ENCODE measurements around the gene TINCR. TPM values are rescaled to one million over a fixed set of nuclear protein-coding genes. Genes with fewer than 3 reads are reported as not detected.
"Not testable (repeated sequence)": the region's sequence is repeated elsewhere in the genome, so short reads cannot be mapped to it uniquely, and the experiment has no call there.

The TINCR gene
- total RNA-seq, 1 experiment from 2014 or later: not detected

DNA sequence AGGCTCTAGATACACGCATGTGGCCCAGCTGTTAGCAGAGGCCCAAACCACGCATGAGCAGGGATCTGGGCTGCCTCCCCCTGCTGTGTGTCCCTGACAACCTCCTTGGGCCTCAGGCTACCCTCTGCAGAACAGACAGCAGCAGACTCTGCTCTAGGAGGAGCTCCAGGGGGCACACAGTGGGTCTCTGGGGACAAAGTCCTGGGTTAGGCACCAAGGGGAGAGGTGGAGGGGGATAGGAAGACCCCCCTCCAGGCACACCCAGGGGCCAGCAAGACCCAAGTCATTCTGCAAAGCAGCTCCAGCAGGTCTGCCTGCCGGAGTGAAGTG is 8.0 kb downstream of the TINCR start:
- DNase-seq (ENCODE audit: low read depth): no peak

DNA sequence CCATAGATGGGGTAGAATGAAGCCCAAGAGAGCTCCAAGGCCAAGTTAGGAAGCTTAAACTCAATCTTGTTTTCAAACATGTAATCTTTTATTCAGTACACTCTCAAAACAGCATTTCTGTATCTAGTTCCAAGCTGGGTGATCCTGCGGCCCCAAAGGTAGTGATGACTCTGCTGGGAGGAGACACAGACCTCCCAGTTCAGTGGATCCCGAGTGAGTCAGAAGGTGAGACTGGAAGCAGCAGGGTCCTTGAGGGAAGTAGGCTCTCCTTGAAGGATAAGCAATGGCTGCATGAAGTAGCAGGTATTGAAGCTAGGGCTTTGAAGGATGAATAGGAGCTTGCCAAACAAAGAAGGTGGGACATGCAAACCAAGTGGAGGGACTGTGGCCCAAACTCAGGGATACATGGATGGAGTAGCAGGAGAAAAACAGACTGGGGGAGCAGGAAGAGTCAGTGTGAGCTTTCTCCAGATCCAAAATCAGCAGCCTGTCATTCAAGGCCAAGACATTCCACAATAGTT is 9.6 kb downstream of the TINCR start:
- no peak for DNase-seq (ENCODE audit: low read depth)

DNA sequence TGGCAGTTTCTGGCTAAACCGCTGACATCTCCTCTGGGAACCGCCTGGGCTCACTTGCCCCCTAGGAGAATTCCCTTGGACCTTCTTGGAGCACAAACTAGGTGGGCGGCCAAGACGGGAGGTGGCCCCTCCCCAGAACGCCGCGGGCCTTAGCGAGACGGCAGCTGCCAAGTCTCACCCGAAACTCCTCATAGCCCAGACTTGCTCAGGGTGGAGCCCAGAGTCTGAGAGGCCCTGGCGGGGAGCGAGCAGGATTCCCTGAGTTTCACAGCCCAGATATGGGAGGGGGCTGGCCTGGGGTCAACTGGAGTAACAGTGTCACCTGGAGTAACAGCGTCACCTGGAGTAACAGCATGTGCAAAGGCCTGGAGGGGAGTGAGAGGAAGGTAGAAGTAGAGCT is 10.1 kb downstream of the TINCR start:
- DNase-seq (ENCODE audit: low read depth): no peak

DNA sequence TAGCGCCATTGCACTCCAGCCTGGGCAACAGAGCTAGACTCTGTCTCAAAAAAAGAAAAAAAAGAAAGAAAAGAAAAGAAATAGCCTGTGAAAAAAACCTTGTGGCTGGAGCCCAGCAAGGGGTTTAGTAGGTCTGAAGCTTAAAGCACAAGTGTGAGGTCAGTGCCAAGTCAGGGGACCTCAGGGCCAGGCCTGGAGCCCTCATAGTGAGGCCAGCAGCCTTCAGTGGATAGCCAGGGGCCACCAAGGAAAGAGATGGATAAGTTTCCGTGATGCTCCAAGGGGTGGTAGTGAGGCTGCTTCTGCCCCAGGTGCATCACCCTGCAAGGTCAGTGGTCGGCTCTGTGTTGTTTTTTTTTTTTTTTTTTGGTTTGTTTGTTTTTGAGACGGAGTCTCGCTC is 12.9 kb downstream of the TINCR start:
- no peak for DNase-seq (ENCODE audit: low read depth)

DNA sequence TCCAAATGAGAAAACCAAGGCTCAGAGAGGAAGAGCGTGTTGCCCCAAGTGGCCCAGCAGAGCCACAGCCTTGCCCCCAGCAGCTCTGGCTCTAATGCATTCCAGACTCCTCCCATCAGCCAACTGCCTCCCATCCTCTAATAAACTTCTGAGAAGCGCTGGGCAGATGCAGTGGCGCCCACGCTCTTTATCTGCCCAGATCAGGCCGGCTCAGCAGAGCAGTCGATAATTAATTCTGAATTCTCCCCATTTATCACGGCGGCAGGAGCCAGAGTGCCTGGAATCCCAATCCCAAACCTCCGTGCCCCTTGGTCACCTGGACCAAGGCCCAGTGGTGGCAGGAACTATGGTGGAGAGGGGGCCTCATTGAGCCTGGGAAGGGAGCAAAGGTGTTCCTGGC is 13.9 kb downstream of the TINCR start:
- DNase-seq (ENCODE audit: low read depth): no peak

DNA sequence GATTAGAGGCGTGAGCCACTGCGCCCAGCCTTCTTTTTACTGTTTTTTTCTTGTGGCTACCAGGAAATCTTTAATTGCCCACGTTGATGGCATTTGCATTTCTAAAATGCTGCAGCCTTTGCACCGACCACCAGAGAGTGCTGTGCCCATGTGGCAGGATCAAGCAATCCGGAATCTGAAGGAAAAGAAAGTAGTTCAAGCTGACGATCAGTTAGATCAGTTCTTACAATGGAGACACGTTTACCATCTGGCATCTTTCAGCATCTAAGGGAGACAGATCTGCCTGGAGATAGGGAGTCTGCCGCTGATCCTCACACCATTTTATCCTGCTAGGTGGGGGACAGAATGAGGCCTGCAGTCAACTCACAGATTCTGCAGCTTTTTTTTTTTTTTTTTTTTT is 19.9 kb downstream of the TINCR start:
- peak; percentile 10 for DNase-seq (ENCODE audit: low read depth)

GRCh38 chr19:5545984-5546383 is 21.8 kb downstream of the TINCR start:
- DNase-seq (ENCODE audit: low read depth): no peak

GRCh38 chr19:5545051-5545450 is 22.7 kb downstream of the TINCR start:
- no peak for DNase-seq (ENCODE audit: low read depth)

GRCh38 chr19:5542665-5543064 is 25.1 kb downstream of the TINCR start:
- DNase-seq (ENCODE audit: low read depth): no peak

DNA sequence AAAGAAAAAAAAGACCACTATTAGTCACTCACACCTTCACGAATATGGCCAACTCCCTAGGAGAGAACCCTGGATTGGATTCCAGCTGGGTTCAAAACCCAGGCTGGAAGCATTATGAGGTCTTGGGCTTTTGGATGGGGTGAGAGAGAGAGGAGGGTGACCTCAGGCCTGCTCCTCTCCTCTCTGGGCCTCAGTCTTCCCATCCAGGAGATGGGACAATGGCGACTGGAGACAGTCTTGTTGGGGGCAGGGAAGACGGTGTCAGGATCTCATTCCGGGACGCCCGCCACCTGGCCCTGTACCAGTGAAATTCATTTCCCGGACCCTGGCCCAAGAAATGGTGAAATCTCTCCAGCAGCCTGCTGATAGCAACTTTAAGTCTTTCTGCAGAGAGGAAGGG is 26.3 kb downstream of the TINCR start:
- no peak for DNase-seq (ENCODE audit: low read depth)

DNA sequence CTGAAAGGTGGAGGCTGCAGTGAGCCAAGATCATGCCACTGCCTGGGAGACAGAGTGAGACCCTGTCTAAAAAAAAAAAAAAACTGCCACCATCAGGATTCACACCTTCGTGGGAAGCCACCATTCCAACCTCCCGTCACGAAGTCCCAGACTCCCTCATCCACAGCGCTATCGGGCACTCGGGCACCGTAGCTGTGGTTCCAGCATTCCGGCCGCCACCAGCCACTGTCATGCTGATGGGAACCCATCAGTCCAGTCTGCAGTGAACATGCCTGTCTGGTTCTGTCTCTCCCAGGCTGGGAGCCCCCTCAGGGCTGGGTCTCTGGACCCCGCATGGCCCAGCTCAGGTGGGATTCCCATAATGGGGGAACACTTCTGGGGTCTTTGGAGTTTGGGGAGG is 27.5 kb downstream of the TINCR start:
- no peak for DNase-seq (ENCODE audit: low read depth)

DNA sequence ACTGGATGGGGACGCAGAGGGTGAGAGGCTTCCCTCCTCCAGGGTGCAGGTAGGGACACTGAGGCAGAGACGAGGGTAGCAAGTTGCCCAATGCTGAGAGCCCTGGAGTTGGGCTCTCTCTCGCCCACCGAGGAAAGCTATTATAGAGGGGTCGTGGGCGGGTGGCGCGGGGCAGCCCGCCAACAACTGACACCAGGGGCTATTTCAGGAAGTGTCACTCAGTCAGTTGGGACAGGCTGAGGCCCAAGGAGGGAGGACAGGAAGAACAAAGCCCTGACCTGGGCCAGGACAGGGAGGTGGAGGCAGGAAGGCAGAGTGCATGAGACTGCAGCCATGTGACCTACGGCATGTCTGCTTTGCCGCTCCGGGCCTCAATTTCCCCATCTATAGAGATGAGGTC is 29.9 kb downstream of the TINCR start:
- no peak for DNase-seq (ENCODE audit: low read depth)

DNA sequence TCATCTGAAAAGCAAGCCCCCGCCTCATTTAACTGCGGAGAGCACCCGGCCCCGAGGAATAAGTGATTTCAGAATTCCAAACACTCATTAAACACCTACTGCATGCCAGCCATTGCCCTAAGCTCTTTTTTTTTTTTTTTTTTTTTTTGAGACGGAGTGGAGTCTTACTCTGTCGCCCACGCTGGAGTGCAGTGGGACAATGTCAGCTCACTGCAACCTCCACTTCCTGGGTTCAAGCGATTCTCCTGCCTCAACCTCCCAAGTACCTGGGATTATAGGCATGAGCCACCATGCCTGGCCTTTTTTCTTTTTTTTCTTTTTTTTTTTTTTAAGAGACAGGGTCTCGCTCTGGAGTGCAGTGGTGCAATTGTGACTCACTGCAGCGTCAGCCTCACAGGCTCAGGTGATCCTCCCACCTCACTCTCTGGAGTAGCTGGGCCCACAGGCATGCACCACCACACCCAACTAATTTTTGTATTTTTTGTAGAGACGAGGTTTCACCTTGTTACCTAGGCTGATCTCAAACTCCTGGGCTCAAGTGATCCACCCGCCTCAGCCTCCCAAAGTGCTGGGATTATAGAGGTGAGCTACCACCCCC is 30.7 kb downstream of the TINCR start:
- not testable (repeated sequence) for DNase-seq (ENCODE audit: low read depth)

GRCh38 chr19:5536337-5536894 is 31.3 kb downstream of the TINCR start:
- peak; percentile 18 for DNase-seq (ENCODE audit: low read depth)

GRCh38 chr19:5534787-5535586 is 32.8 kb downstream of the TINCR start:
- DNase-seq (ENCODE audit: low read depth): no peak

DNA sequence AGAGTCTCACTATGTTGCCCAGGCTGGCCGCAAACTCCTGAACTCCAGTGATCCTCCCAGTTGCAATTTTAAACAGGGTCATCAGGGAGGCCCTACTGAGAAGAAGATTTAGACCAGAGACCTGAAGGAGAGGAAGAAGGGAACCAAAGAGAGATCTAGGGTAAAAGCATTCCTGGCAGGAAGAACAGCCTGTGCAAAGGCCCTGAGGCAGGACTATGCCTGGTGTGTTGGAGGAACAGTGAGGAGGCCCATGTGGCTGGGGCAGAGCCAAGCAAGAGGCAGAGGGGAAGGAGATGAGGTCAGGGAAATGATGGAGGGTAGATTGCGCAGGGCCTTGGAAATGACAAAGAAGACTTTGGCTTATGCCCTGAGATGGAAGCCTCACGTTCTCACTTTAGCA is 34.5 kb downstream of the TINCR start:
- no peak for DNase-seq (ENCODE audit: low read depth)

DNA sequence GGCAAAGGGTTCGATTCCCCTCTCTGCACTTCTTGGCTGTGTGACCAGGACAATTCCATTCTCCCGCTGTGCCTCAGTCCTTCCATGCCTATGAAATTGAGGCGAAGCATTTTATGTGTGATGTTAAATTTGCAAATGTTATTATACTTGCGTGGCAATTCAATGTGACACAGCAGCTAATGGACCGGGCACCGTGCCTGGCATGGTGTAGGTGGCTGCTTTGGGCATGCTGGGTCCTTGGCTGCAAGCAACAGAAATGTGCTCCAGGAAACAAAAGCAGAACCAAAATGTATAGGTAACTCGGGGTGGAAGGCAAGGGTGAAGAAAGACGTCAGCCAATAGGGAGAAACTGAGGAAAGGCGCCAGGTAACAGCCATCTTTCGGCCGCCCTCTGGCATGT is 37.1 kb downstream of the TINCR start:
- DNase-seq (ENCODE audit: low read depth): no peak

GRCh38 chr19:5526691-5527090 is 41.1 kb downstream of the TINCR start:
- no peak for DNase-seq (ENCODE audit: low read depth)

DNA sequence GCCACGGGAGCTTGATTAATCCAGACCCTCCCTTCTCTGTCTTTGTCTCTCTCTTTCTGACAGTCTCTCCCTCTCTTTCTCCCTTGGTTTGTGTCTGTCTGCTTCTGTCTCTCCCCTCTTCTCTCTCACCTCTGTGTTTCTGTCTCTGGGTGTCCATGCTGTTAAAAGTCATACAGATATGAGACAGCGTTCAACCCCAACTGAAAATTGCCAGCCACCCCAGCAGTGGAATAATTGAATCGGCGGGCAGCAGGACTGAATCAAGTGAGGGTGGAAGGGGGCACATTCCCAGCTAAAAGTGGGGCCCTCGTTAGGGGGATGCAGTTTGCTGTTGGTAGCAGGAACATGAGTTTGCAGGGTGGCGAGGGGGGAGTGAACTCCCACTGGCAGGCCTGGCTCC is 43.7 kb downstream of the TINCR start:
- no peak for DNase-seq (ENCODE audit: low read depth)

GRCh38 chr19:5522106-5522505 is 45.6 kb downstream of the TINCR start:
- DNase-seq (ENCODE audit: low read depth): no peak

GRCh38 chr19:5520501-5520900 is 47.3 kb downstream of the TINCR start:
- DNase-seq (ENCODE audit: low read depth): no peak

DNA sequence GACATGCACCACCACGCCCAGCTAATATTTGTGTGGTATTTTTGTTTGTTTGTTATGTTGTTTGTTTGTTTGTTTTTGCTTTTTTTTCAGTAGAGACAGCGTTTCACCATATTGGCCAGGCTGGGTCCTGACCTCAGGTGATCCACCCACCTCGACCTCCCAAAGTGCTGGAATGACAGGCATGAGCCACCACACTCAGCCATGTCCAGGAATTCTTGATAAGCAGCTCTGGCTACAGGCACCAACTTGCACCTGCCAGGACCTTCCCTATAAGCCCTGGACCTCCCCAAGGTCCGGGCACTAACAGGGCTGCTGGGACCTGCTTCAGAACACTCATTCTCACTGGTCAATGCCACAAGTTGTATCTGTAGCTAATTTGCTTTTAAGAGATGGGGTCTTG is 48.7 kb downstream of the TINCR start:
- DNase-seq (ENCODE audit: low read depth): no peak

GRCh38 chr19:5515737-5516136 is 52.0 kb downstream of the TINCR start:
- DNase-seq (ENCODE audit: low read depth): no peak

All from LHCN-M2 (cell line).